ENCODE measurements around the gene ZNF615.
A peak's percentile ranks its signal among the peaks of the same experiment; 100 is the strongest.
"Not testable (repeated sequence)": the region's sequence is repeated elsewhere in the genome, so short reads cannot be mapped to it uniquely, and the experiment has no call there.

Gene ZNF615

DNA sequence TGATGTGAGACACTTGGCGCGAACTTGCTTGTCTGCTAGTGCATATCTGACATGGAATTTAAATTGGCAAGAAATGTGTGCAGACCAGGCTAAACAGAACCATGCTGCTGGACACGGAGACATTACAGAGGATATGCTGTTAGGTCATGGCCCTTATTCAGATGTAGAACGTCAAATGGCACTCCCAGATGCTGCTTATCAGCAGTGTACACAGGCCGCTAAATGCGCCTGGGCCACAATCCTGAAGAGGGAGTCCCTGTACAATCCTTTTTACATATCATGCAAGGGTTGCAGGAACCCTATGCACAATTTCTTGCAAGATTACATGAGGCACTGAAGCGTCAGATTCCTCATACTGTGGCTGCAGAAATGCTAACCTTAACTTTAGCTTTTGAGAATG, 30.7 kb downstream of the ZNF615 start:
- Histone ChIP-seq H3K27me3 (ENCODE audit: insufficient read depth, poor library complexity, severe bottlenecking) (no peaks in the 10 kb centered on the region), H3K4me3 (replicated peaks; ENCODE audit: insufficient read depth, low read length) (no peak overlapping the region), H3K27ac (replicated peaks) (no peak overlapping the region)
- TF ChIP-seq, protein P1, sequence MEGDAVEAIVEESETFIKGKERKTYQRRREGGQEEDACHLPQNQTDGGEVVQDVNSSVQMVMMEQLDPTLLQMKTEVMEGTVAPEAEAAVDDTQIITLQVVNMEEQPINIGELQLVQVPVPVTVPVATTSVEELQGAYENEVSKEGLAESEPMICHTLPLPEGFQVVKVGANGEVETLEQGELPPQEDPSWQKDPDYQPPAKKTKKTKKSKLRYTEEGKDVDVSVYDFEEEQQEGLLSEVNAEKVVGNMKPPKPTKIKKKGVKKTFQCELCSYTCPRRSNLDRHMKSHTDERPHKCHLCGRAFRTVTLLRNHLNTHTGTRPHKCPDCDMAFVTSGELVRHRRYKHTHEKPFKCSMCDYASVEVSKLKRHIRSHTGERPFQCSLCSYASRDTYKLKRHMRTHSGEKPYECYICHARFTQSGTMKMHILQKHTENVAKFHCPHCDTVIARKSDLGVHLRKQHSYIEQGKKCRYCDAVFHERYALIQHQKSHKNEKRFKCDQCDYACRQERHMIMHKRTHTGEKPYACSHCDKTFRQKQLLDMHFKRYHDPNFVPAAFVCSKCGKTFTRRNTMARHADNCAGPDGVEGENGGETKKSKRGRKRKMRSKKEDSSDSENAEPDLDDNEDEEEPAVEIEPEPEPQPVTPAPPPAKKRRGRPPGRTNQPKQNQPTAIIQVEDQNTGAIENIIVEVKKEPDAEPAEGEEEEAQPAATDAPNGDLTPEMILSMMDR (IDR thresholded peaks at IDR 0.05; ENCODE audit: insufficient read depth, low read length), result no peak
- TF ChIP-seq POLR2AphosphoS5 (IDR thresholded peaks at IDR 0.05; ENCODE audit: low read depth) (no peak), GABPA (IDR thresholded peaks at IDR 0.05; ENCODE audit: low read depth) (no peak), SPI1 (IDR thresholded peaks at IDR 0.05; ENCODE audit: borderline replicate concordance, low read depth) (no peak)
- TF ChIP-seq, protein P2, sequence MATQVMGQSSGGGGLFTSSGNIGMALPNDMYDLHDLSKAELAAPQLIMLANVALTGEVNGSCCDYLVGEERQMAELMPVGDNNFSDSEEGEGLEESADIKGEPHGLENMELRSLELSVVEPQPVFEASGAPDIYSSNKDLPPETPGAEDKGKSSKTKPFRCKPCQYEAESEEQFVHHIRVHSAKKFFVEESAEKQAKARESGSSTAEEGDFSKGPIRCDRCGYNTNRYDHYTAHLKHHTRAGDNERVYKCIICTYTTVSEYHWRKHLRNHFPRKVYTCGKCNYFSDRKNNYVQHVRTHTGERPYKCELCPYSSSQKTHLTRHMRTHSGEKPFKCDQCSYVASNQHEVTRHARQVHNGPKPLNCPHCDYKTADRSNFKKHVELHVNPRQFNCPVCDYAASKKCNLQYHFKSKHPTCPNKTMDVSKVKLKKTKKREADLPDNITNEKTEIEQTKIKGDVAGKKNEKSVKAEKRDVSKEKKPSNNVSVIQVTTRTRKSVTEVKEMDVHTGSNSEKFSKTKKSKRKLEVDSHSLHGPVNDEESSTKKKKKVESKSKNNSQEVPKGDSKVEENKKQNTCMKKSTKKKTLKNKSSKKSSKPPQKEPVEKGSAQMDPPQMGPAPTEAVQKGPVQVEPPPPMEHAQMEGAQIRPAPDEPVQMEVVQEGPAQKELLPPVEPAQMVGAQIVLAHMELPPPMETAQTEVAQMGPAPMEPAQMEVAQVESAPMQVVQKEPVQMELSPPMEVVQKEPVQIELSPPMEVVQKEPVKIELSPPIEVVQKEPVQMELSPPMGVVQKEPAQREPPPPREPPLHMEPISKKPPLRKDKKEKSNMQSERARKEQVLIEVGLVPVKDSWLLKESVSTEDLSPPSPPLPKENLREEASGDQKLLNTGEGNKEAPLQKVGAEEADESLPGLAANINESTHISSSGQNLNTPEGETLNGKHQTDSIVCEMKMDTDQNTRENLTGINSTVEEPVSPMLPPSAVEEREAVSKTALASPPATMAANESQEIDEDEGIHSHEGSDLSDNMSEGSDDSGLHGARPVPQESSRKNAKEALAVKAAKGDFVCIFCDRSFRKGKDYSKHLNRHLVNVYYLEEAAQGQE (IDR thresholded peaks at IDR 0.05; ENCODE audit: insufficient replicate concordance, low read depth), result no peak
- DNase-seq (ENCODE audit: low read depth in 1 of 2, low spot score in 1 of 2), result no peak

DNA sequence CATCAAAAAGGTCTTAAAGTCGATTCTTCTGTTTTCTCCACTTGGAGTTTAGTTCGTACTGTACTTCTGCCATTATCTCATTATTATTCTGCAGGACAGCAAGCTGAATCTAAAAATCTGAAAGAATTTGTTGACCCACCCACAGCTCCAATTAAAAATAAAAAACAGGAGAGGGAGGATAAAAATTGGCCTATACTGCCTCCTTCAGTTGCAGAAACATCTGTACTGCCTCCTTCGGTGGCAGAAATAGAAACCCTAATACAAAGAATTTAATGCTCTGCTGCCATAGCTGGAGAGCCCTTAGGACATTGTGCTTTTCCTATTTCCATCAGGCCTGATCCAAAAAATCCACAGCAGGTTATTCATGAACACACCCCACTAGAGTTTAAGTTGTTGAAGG, 31.2 kb downstream of the ZNF615 start:
- Histone ChIP-seq H3K27me3 (ENCODE audit: insufficient read depth, poor library complexity, severe bottlenecking) (no peaks in the 10 kb centered on the region), H3K27ac (replicated peaks) (no peak overlapping the region), H3K4me3 (replicated peaks; ENCODE audit: insufficient read depth, low read length) (no peak overlapping the region)
- no peak for DNase-seq (ENCODE audit: low read depth in 1 of 2, low spot score in 1 of 2)
- TF ChIP-seq, protein P1 (IDR thresholded peaks at IDR 0.05; ENCODE audit: insufficient read depth, low read length), result no peak
- TF ChIP-seq SPI1 (IDR thresholded peaks at IDR 0.05; ENCODE audit: borderline replicate concordance, low read depth) (no peak), POLR2AphosphoS5 (IDR thresholded peaks at IDR 0.05; ENCODE audit: low read depth) (no peak), GABPA (IDR thresholded peaks at IDR 0.05; ENCODE audit: low read depth) (no peak)
- TF ChIP-seq, protein P2 (IDR thresholded peaks at IDR 0.05; ENCODE audit: insufficient replicate concordance, low read depth), result no peak

DNA sequence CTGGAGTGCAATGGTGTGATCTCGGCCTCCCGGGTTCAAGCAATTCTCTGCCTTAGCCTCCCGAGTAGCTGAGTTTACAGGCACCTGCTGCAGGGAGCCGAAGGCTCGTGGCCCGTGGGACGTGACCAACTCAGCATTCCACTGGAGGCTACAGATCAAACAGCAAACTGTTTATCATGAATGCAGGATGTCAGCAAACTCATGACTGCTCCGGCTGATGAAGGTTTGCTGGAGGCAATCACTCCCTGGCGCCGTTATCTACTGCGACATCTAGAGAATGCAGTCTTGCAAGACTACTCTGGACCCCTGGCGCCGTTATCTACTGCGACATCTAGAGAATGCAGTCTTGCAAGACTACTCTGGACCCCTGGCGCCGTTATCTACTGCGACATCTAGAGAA, 32.2 kb downstream of the ZNF615 start:
- DNase-seq (ENCODE audit: low read depth in 1 of 2, low spot score in 1 of 2); H3K4me3 ChIP-seq (replicated peaks; ENCODE audit: insufficient read depth, low read length); H3K27ac ChIP-seq (replicated peaks); H3K27me3 ChIP-seq (ENCODE audit: insufficient read depth, poor library complexity, severe bottlenecking): not testable (repeated sequence)

DNA sequence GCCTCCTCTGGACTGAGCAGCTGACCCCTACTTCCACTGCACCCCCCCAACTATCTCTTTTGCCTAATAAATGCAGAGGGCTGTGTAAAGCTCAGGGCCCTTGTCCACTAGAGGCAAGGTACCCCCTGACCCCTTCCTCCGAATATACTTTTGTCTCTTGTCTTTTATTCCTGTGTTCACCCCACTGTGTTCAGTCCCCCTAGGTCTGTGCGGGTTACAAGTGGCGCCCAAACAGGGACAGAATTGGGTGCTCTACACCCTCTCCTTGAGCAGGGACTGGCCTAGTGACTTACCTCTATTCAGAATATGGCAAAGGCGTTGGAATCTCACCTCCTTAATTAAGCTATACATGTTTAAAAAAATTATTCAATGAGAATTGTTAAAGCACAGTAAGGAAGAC, 36.4 kb downstream of the ZNF615 start:
- DNase-seq (ENCODE audit: low read depth in 1 of 2, low spot score in 1 of 2), result peak; percentile 7 to 22
- TF ChIP-seq, protein P1 (IDR thresholded peaks at IDR 0.05; ENCODE audit: insufficient read depth, low read length), result no peak
- TF ChIP-seq, protein P2 (IDR thresholded peaks at IDR 0.05; ENCODE audit: insufficient replicate concordance, low read depth), result no peak
- TF ChIP-seq GABPA (IDR thresholded peaks at IDR 0.05; ENCODE audit: low read depth), result no peak
- no peak for TF ChIP-seq SPI1 (IDR thresholded peaks at IDR 0.05; ENCODE audit: borderline replicate concordance, low read depth)
- TF ChIP-seq POLR2AphosphoS5 (IDR thresholded peaks at IDR 0.05; ENCODE audit: low read depth), result no peak
- H3K27ac ChIP-seq (replicated peaks), result no peak overlapping the region
- H3K4me3 ChIP-seq (replicated peaks; ENCODE audit: insufficient read depth, low read length), result no peak overlapping the region
- no peaks in the 10 kb centered on the region for H3K27me3 ChIP-seq (ENCODE audit: insufficient read depth, poor library complexity, severe bottlenecking)

Measured in HL-60 (cell line).